Islet precursor cell (in vitro differentiated cells): ENCODE measurements around the gene TMEM255B.
"Not testable (repeated sequence)": the region's sequence is repeated elsewhere in the genome, so short reads cannot be mapped to it uniquely, and the experiment has no call there.

ENCODE experiments used
- DNase-seq: peaks from one replicate; pipeline ENCODE4 v3.0.0-alpha.2; 2018

Gene TMEM255B

GRCh38 chr13:113735194-113735593 lies 23.8 kb upstream of the TMEM255B start:
- no peak for DNase-seq

- no peak for DNase-seq
These were observed 23.3 kb upstream of the TMEM255B start for GRCh38 chr13:113735750-113736149.

DNA sequence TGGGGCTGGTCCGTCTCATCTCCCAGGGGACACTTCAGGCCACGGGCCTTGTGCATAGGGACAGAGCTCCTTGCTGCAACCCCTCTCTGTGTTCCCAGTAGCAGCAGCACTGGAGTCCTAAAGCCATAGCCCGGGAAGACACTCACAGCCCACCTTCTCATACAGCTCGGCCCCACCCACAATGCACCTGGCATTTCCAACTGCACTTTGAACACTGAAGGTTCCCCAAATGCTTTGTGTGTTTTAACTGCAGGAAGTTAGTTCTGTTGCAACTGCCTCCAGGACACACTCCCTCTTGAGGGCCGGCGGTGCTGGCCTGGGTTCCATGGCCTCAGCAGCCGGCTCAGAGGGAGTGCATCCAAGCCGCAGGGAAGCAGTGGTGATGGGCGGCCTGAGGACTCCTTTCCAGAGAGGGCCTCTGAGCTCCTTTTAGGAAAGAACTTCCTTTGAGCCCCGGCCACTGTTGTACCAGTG lies 22.7 kb upstream of the TMEM255B start:
- DNase-seq = no peak

GRCh38 chr13:113737803-113738202 lies 21.2 kb upstream of the TMEM255B start:
- no peak for DNase-seq

GRCh38 chr13:113739527-113740285 lies 19.3 kb upstream of the TMEM255B start:
- no peak for DNase-seq

- DNase-seq = no peak
These were observed 18.8 kb upstream of the TMEM255B start for GRCh38 chr13:113740286-113740556.

- no peak for DNase-seq
These were observed 18.4 kb upstream of the TMEM255B start for GRCh38 chr13:113740661-113741060.

GRCh38 chr13:113741191-113741668 lies 17.8 kb upstream of the TMEM255B start:
- DNase-seq = no peak

GRCh38 chr13:113742000-113742441 lies 17.0 kb upstream of the TMEM255B start:
- DNase-seq = no peak

- no peak for DNase-seq
These were observed 16.4 kb upstream of the TMEM255B start for GRCh38 chr13:113742445-113743120.

- DNase-seq = no peak
These were observed 15.4 kb upstream of the TMEM255B start for GRCh38 chr13:113743366-113744195.

DNA sequence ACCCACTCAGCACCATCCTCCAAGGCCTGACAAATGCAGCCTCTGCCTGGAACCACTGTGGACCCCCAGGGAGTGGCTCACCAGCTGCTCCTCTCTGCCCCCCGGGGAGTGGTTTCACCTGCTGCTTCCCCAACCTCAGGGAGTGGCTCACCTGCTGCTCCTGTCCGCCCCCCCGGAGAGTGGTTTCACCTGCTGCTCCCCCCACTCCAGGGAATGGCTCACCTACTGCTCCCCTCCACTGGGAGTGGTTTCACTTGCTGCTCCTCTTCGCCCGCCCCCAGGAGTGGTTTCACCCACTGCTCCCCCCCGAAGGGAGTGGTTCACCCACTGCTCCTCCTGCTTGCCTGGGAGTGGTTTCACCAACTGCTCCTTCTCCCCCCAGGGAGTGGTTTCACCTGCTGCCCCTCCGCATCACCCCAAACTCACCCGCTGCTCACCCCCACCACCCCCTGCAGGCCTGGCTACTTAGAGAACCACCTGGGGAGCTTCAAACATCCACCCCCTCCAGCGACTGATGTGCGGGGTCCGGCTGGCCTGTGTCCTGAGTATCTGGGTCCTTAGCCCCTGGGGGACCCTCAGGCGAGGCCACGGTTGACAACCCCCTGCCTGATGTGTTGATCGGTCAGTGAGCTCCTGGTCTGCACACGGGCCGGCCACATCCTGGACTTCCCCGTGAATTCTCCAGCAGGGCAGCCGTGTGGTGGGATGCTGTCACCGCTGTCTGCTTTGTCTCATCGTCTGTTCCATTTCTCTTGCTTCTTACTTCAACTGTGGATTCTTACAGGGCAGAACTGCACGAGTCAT lies 14.6 kb upstream of the TMEM255B start:
- no peak for DNase-seq

- no peak for DNase-seq
These were observed 14.0 kb upstream of the TMEM255B start for GRCh38 chr13:113745059-113745458.

- not testable (repeated sequence) for DNase-seq
These were observed 13.4 kb upstream of the TMEM255B start for GRCh38 chr13:113745500-113746142.

- no peak for DNase-seq
These were observed 12.9 kb upstream of the TMEM255B start for GRCh38 chr13:113746143-113746525.

DNA sequence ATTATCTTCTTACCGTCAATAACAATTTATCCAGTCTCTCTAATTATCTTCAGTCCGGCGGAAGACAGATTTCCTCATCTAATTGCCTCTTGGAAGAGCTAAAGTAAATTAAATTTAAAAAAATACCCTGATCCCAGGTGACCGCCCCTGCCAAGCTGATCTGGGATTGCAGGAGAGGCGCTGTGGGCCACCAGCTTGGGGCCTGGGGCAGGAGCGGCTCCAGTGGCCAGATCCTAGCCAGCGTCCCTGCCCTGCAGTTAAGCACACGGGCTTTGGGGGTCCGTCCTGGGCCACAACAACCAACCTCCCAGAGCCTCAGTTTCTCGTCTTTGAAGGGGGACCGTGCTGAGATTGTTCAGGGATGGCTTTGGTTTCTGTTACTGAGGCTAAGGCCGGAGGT lies 12.4 kb upstream of the TMEM255B start:
- DNase-seq = no peak

DNA sequence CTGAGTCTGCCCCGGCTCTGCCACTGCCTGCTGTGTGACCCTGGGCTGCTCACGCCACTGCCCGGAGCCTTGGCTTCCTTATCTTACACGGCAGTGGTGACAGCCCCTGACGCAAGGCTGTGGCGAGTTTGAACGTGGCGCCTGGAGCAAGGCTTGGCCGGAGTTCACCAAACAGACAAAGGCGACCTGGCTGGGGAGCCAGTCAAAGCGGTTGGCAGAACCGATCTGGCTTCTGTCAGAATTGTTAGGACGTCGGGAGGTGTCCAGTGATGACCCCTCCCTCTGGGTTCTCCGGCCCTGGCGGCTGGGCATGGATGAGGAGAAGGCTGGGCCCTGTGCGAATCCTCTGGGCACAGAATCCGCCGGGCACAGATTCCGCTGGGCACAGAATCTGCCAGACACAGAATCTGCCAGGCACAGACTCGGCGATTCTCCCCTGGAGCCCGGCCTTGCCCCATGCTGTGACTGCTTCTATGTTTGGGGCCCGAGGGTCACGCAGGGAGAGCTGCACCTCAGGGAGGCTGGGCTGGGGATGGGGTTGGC lies 11.7 kb upstream of the TMEM255B start:
- no peak for DNase-seq

DNA sequence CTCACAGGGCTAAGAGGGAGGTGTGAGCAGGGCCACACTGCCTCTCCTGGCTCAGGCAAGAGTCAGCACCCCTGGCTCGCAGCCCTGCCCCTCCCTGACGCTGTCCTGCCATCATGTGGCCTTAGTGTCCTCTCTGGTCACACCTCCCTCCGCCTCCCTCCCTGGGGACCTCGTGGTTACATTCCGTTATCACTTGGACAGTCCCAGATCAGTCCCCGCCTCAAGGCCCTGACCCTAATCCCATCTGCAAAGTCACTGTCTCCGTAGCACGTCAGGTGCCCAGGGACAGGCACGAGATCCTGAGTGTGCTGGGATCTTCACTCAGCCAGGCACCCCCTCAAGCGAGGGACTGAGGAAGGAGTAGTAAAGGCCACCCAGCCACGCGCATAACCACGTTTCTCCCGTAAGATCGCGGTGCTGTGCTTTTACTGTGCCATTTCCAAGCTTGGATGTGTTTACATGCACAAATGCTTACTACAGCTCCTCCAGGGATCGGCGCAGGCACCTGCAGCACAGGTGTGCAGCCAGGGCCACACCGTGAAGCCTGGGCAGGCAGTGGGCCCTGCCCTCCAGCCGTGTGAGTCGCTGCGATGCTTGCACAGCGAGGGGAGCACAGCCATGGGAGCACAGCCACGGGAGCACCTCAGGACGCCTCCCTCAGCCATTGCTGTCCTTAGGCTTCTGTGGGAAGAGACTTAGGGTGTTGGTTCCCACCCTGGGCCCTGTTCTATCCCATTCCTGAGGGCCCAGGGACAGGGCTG lies 10.7 kb upstream of the TMEM255B start:
- no peak for DNase-seq

GRCh38 chr13:113748862-113749451 lies 10.1 kb upstream of the TMEM255B start:
- DNase-seq = no peak

DNA sequence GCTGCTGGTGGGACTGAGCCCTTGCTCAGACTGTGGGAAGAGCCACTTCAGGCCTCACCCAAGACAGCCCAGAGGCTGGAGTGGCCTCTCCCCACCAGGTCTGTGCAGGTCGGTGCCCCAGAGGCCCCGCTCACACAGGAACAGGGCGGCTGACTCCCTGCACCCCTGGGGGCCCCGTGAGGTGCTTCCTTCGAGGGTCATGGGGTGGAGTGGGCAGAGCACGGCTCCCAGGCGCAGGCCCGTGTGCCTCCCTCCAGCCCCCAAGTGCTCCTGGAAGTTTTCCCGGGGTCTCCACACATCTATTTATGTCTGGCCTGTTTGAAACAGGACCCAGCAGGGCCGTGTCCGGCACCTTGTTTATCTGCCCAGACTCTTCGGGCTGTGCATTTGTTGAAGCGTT lies 9.5 kb upstream of the TMEM255B start:
- DNase-seq = no peak

DNA sequence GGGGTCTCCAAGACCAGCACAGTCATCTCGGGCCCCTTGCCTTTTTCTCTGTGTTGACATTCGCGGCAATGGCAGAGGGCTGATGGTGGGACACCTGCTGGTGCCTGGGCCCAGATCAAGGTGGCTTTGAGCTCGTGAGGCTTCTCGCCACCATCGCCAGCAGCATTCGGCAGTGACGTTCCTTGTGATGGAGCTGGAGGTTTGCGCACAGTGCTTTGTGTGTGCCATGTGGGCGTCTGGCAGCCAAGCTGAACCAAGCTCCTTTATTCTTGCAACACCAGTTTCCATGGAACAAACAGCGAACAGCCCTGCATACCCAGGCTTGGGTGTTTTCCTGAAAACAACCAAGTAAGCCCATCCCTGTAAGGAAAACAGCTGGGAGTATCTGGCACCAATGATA lies 9.1 kb upstream of the TMEM255B start:
- no peak for DNase-seq
